ENCODE data around the gene ETV1. TPM values are rescaled to one million over a fixed set of nuclear protein-coding genes. Genes with fewer than 3 reads are reported as not detected.
A peak's percentile ranks its signal among the peaks of the same experiment; 100 is the strongest.

Gene ETV1
- total RNA-seq, 2 experiments from 2014 or later = 0.61 to 1.9 TPM

DNA sequence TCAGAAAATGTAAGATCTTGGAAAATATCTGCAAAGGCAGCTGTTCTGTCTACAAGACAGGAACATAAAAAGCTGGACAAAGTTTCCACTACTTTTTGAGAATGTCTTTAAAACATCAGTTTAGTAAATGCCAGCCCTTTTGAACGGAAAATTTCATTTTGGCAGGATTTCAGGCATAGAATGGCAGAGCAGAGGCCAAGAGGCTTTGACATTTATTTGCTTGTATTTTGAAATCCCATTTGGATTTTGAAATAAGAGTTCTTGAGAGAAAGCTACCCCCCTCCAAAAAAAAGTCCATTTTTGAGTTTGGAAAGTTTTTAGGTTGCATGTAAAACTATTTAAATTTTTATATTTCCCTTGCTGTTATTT, 3.1 kb upstream of the ETV1 start:
- CTCF ChIA-PET = interaction anchor here (0.8 kb wide), 1 partner anchor 92 kb away, joined by 3 read pairs; no protein-coding TSS in a partner anchor
- no peak overlapping the region for H3K27ac Mint-ChIP-seq
- no peaks in the 10 kb centered on the region for H3K36me3 Mint-ChIP-seq
- H3K4me1 Mint-ChIP-seq = no peaks in the 10 kb centered on the region
- no peak for DNase-seq
- H3K4me3 Mint-ChIP-seq = no peak overlapping the region
- H3K27me3 Mint-ChIP-seq = peaks cover 3% of the 10 kb centered on the region
- no peaks in the 10 kb centered on the region for H3K9me3 Mint-ChIP-seq (ENCODE audit: low read depth)
- no peak for ATAC-seq

DNA sequence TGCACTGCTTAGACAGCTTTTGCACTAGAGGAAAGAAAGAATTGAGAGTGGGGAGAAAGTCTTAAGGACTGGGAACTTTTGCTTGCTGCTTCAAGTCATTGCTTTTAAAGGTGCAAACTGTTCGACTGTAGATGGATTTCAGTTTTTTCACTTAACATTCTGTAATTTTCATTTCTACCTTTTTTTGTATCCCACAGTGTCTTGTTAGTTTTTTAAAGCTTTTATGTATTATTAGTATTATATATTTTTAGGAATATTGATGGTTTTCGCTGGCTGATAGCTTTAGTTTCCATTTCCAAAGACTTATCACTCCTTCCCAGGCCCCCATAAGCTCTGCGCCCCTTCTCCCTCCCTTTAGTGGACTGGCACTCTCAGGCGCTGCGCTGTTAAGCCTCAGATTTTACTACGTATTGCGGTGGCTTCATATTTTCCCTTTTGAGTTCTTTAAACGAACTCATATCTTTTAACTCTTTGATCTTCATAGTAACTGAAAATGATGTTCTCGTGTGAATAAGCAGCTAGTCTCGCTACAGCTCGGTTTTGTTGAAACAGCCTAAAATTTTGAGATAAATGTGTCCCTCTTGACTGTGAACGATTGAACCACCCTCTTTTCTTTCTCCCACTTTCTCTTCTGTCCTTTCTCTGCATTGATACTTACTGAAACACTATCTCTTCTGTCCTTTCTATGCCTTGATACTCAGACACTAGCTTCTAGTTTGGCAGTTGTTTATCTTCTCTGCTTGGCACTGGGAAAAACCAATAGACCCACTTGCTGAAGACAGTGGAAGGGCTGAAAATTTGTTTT, 2.5 kb upstream of the ETV1 start:
- H3K9me3 Mint-ChIP-seq (ENCODE audit: low read depth) = no peaks in the 10 kb centered on the region
- CTCF ChIA-PET = interaction anchor here (0.7 to 1.6 kb wide), 4 partner anchors 10 to 91 kb away, joined by 3 to 6 read pairs (median 4); no protein-coding TSS in a partner anchor
- DNase-seq (no peak), ATAC-seq (no peak)
- H3K36me3 Mint-ChIP-seq = no peaks in the 10 kb centered on the region
- H3K4me3 Mint-ChIP-seq = no peak overlapping the region
- no peak overlapping the region for H3K27ac Mint-ChIP-seq
- peaks cover 3% of the 10 kb centered on the region for H3K27me3 Mint-ChIP-seq
- H3K4me1 Mint-ChIP-seq = no peaks in the 10 kb centered on the region

DNA sequence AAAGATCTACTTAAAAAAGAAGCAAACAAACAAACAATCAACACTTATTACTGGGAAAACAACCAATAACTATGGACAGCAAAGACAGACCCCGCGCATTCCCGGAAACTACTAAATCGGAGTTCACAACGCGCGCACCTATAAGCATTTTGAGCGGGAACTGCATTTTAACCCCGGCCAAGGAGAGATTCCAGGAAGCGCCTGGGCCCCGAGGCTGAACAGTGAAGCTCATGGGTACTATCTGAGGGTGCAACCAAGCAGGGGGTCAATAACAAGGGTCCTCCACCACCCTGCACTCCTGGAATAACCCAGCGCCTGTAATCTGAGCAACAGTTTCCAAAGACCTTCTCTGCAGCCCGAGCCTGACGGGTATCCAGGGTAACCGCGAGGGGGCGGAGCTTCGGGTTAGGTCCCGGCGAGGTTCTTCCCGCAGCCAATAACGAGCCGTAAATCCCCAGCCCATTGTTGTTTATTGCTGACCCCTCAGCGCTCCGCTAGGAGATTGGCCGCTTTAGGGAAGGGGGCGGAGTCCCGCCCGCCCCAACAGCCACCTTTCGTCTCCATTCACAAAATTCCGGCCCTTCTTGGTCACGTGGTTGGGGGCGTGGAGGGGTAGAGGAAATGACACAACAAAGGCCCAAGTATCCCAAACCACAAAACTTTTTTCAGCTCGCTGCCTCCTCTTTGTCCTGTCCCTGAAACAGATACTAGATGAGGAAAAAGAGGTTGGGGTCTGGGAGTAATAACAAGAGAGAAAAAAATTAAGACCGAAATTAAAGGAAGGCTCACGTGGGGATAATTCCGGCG, 1.7 kb upstream of the ETV1 start:
- Mint-ChIP-seq H3K9me3 (ENCODE audit: low read depth) (no peaks in the 10 kb centered on the region), H3K27me3 (peaks cover 4% of the 10 kb centered on the region), H3K36me3 (no peaks in the 10 kb centered on the region), H3K4me1 (no peaks in the 10 kb centered on the region), H3K4me3 (no peak overlapping the region), H3K27ac (no peak overlapping the region)
- DNase-seq (peak; percentile 86), ATAC-seq (peak; percentile 89)
- CTCF ChIA-PET = interaction anchor here (0.7 to 2.5 kb wide), 4 partner anchors 8 to 22 kb away, joined by 3 to 7 read pairs (median 5); no protein-coding TSS in a partner anchor

DNA sequence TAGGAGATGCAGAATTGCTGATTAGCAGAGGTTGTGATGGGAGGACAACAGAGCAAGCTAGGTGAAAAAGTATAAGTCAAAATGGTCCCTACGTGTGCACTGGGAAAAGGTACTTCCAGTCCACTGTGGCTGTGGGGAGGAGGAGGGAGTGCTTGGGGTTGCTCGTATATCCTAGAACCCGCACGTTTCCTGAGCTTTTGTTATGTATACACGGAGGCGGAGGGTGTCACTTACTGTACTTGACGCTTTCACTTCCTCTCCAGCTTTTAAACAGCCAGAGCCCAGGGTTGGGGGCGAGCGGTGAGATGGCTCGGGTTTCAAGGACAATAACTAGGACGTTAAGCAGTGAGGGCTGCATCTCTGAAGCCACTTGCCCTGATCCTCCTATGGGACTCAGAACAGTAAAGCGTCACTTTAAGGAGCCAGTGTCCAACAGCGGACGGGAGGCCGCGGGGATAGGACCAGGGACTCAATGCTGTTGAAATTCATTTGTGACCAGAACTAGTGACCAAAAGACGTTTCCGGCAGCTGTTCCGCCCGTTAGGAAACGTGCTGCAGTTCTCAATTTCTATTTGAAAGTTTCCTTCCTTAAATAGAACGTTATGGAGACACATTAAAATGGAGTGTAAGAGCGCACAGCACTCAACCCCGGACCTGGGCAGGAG, 985 bp upstream of the ETV1 start:
- no peaks in the 10 kb centered on the region for H3K36me3 Mint-ChIP-seq
- ATAC-seq (peak; percentile 49), DNase-seq (peak; percentile 54)
- H3K27me3 Mint-ChIP-seq = peaks cover 10% of the 10 kb centered on the region
- CTCF ChIA-PET = interaction anchor here (1.6 to 2.5 kb wide), 2 partner anchors 9 to 19 kb away, joined by 6 to 7 read pairs; no protein-coding TSS in a partner anchor
- no peaks in the 10 kb centered on the region for H3K4me1 Mint-ChIP-seq
- H3K9me3 Mint-ChIP-seq (ENCODE audit: low read depth) = no peaks in the 10 kb centered on the region
- no peak overlapping the region for H3K4me3 Mint-ChIP-seq
- no peak overlapping the region for H3K27ac Mint-ChIP-seq

DNA sequence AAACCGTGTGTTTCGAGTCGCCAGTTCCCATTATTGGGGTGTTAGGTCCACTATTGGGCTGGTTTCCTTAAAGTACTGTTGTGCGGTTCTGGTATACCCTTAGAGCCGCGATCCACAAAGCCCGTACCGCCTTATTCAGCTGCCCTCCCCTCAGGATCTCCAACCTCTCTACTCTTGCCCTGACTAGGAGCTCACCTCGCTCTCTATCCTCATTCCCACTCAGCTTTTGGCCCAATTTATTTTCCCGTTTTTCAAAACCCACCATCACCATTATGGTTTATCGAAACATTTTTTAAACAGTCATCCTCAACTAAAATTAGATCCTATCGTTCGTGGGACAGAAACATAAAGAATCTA, 461 bp upstream of the ETV1 start:
- Mint-ChIP-seq H3K9me3 (ENCODE audit: low read depth) (no peaks in the 10 kb centered on the region), H3K36me3 (no peaks in the 10 kb centered on the region), H3K27ac (no peak overlapping the region), H3K4me1 (no peaks in the 10 kb centered on the region), H3K4me3 (no peak overlapping the region), H3K27me3 (peaks cover 14% of the 10 kb centered on the region)
- DNase-seq = no peak
- ATAC-seq = peak; percentile 10
- CTCF ChIA-PET = interaction anchor here (2.5 kb wide), 1 partner anchor 9 kb away, joined by 7 read pairs; no protein-coding TSS in a partner anchor

DNA sequence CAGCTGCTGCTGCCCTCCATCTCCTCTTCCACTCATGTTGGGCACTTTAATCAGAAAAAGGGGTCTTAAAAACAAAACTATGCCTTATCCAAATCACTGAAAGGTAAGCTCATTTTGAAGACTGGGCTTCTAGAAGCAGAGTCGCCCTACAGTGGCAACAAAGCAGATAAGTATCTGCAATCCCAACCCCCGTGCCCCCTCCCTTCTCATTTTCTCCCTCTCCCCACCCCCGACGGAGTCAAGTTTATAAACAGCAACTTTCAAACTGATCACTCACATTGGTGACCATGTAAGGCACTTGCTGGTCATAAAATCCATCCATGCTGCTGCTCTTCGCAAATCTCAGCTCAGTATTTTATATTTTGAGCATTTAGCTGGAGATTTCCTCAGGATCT, 738 bp downstream of the ETV1 start:
- H3K27ac Mint-ChIP-seq = no peak overlapping the region
- H3K4me1 Mint-ChIP-seq = no peaks in the 10 kb centered on the region
- H3K36me3 Mint-ChIP-seq = no peaks in the 10 kb centered on the region
- H3K9me3 Mint-ChIP-seq (ENCODE audit: low read depth) = no peaks in the 10 kb centered on the region
- H3K4me3 Mint-ChIP-seq = no peak overlapping the region
- no peak for DNase-seq
- ATAC-seq = no peak
- CTCF ChIA-PET = interaction anchor here (2.5 kb wide), 1 partner anchor 11 kb away, joined by 7 read pairs; no protein-coding TSS in a partner anchor
- peaks cover 23% of the 10 kb centered on the region for H3K27me3 Mint-ChIP-seq

DNA sequence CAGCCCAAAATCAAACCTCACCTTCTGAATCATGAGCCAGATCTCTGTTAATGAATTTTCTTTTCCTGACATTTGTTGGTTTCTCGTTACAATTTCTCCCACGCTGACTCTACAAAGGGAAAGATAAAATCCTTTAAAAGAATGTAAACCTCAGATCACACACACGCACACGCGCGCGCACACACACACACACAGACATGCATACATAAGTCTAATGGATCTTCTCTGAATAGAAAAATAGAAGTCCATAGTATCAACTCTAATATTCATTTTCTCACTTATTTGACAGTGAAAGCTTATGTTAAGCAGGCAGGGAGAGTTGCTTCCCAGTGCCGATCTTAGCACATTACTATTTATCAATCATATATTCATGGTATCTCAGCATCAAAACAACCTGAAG, 1.4 kb downstream of the ETV1 start:
- CTCF ChIA-PET = no interaction called here
- H3K4me1 Mint-ChIP-seq = peaks cover under 1% of the 10 kb centered on the region
- H3K27ac Mint-ChIP-seq = no peak overlapping the region
- DNase-seq (no peak), ATAC-seq (no peak)
- no peaks in the 10 kb centered on the region for H3K36me3 Mint-ChIP-seq
- no peaks in the 10 kb centered on the region for H3K9me3 Mint-ChIP-seq (ENCODE audit: low read depth)
- H3K4me3 Mint-ChIP-seq = no peak overlapping the region
- peaks cover 26% of the 10 kb centered on the region for H3K27me3 Mint-ChIP-seq

DNA sequence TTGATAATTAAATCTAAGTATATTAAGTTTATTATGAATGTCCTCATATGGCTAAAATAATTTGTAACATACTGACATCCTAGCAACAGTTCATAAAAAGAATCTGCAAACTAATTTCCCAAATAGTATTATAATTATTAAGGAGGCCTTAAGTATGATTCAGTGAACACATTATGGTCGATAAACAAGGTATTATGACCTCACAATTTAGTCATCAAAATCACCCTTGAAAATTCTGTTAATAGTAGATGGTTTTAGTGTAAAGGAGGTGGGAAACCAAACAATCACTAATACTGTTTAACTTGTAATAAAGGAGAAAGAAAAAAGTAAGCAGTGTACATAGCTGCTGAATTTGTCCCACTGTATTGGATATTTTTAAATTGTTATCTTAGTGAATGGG, 2.1 kb downstream of the ETV1 start:
- Mint-ChIP-seq H3K9me3 (ENCODE audit: low read depth) (no peaks in the 10 kb centered on the region), H3K4me1 (peaks cover 4% of the 10 kb centered on the region), H3K27me3 (peaks cover 31% of the 10 kb centered on the region), H3K27ac (no peak overlapping the region), H3K36me3 (peaks cover 1% of the 10 kb centered on the region), H3K4me3 (no peak overlapping the region)
- CTCF ChIA-PET = no interaction called here
- DNase-seq = no peak
- no peak for ATAC-seq

DNA sequence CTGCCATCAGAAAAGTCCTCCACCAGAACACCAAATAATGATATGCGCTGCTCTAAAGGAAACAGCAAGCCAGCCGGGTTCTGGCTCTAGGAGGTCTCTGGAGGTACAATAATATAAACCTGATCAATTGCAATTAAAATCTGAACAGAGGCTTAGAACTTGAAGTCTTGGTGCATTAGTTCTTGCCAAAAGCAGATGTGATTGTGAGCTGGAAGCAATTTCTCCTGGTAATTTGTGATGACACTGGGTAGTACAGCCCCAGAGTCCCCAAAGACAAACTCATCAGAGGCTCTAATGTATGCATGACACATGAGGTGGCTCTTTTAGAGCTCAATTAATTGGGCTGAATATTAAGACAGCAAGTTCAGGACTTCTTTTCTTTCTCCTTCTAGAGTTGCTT, 3.3 kb downstream of the ETV1 start:
- Mint-ChIP-seq H3K4me3 (no peak overlapping the region), H3K4me1 (peaks cover 4% of the 10 kb centered on the region), H3K9me3 (ENCODE audit: low read depth) (no peaks in the 10 kb centered on the region), H3K36me3 (peaks cover 1% of the 10 kb centered on the region), H3K27ac (no peak overlapping the region), H3K27me3 (peaks cover 32% of the 10 kb centered on the region)
- ATAC-seq (no peak), DNase-seq (no peak)
- CTCF ChIA-PET = no interaction called here

DNA sequence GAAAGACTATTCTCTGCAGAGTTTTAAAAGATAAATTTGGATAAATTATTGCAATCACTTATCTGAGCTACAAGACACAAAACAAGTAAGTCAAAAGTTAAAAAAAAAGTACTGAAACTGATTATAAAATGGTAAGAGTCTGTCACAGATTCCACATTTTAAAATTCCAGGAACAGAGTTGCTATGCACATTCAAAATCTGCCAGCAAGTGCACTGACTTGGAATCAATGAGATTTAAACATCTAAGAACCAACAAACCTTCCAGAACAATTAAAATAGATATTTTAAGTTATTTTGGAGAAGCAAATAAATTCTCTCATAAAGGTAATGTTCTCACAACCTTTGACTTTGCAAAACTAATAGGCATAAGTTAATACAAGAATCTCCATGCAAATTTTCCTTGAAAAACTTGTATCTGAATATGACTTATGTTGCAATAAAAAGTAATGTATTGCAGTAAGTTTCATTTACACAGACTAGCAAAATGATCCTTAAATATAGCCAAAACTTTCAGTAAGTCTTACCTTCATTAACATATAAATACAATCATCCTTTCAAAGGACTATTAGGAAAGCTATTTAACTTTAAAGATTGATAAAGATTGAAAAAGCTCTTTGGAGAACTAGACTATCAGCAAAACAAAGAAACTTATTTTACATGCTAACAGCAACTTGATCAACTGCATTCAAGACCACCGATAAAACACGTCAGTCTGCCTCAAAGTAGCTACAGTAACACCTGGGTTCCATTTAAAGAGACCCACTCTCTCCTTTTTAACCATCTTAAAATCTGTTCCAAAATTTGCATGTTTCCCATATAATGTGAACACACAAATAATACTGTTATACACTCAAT, 4.4 kb downstream of the ETV1 start:
- Mint-ChIP-seq H3K36me3 (peaks cover 1% of the 10 kb centered on the region), H3K27me3 (peaks cover 39% of the 10 kb centered on the region), H3K4me1 (peaks cover 4% of the 10 kb centered on the region), H3K4me3 (no peak overlapping the region), H3K9me3 (ENCODE audit: low read depth) (no peaks in the 10 kb centered on the region), H3K27ac (no peak overlapping the region)
- CTCF ChIA-PET = no interaction called here
- ATAC-seq (no peak), DNase-seq (no peak)

DNA sequence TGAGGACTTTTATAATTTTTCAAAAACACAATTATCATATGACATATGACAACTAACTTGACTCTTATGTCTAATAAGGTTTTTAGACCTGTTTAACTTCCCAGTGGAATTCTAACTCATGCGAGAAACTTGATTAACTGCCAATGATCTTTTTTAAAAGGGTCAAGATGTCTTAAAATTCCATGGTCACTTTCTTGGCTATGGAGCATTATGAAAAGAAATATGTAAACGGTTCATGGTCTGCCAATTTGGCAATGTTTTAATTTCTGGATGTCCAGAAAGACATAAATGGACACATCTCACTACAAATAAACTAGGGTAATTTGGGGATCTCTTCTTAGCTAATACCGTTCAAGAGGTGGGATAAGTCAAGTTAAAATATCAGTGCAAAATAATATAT, 5.4 kb downstream of the ETV1 start:
- peaks cover 40% of the 10 kb centered on the region for H3K27me3 Mint-ChIP-seq

DNA sequence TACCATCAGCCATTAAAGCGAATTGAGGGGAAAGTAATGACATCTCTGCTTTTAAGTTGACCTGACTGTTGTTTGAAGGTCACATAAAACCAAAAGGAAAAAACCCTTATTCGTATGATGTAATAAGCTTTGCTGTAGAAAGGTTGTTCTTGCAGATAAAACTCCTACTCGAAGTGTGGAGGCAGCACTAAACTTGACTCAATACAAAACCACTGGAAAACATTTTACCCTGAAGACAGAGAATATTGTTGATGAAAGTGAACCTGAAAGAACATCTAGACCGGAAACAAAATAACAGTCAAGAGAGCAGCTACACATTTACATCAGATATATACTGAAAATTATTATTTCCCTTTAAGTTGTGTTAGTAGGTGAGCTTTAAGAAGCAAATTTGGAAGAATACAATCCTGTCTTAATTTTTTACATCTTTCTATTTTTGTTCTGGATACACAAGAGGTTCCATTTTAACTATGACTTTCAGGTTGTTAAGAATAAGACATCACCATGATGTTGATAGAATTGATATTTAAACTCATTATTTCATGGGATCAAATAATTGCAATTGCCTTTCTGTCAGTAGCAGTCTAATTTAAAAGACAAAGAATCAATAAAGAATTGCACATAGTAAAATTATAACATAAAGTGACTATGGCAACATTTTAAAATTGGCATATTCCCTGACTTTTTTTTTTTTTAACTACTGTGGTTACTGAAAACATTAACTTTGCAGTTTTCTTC, 6.4 kb downstream of the ETV1 start:
- Mint-ChIP-seq H3K4me3 (no peak overlapping the region), H3K27ac (no peak overlapping the region), H3K27me3 (peaks cover 40% of the 10 kb centered on the region), H3K9me3 (ENCODE audit: low read depth) (no peaks in the 10 kb centered on the region), H3K4me1 (peaks cover 4% of the 10 kb centered on the region), H3K36me3 (peaks cover 1% of the 10 kb centered on the region)
- no peak for DNase-seq
- peak; percentile 6 for ATAC-seq
- CTCF ChIA-PET = no interaction called here

More for the DNA sequence above, 5.4 kb downstream of the ETV1 start:
- H3K27ac Mint-ChIP-seq = no peak overlapping the region
- CTCF ChIA-PET = no interaction called here
- peaks cover 4% of the 10 kb centered on the region for H3K4me1 Mint-ChIP-seq
- H3K4me3 Mint-ChIP-seq = no peak overlapping the region
- no peaks in the 10 kb centered on the region for H3K9me3 Mint-ChIP-seq (ENCODE audit: low read depth)
- no peak for DNase-seq
- no peak for ATAC-seq
- peaks cover 1% of the 10 kb centered on the region for H3K36me3 Mint-ChIP-seq
